ENCODE results near the gene TTLL9. TPM values are rescaled to one million over a fixed set of nuclear protein-coding genes. Genes with fewer than 3 reads are reported as not detected.

The TTLL9 gene
- total RNA-seq, 2 donors from 2014 or later, result not detected

GRCh38 chr20:31939661-31940060, 69.2 kb downstream of the TTLL9 start:
- Histone ChIP-seq H3K4me1 (ENCODE audit: control insufficient read depth in 1 of 2, low read depth in 2 of 2) (peaks cover 2 to 17% of the 10 kb centered on the region in 2 donors), H3K27ac (no peak overlapping the region), H3K9me3 (no peaks in the 10 kb centered on the region), H3K27me3 (replicated peaks; ENCODE audit: insufficient read depth) (no peaks in the 10 kb centered on the region), H3K4me3 (no peak overlapping the region), H3K36me3 (peaks cover 2% of the 10 kb centered on the region)
- ATAC-seq (ENCODE audit: insufficient number of reproducible peaks, low FRiP score, low read depth), result no peak
- TF ChIP-seq CTCF (IDR thresholded peaks at IDR 0.05), result no peak
- no peak for DNase-seq (ENCODE audit: low spot score)

GRCh38 chr20:31943052-31943471, 72.6 kb downstream of the TTLL9 start:
- TF ChIP-seq CTCF (IDR thresholded peaks at IDR 0.05), result no peak
- ATAC-seq (ENCODE audit: insufficient number of reproducible peaks, low FRiP score, low read depth), result no peak
- no peak for DNase-seq (ENCODE audit: low spot score)
- Histone ChIP-seq H3K9me3 (no peaks in the 10 kb centered on the region), H3K36me3 (peaks cover 34% of the 10 kb centered on the region), H3K27ac (no peak overlapping the region), H3K4me3 (no peak overlapping the region), H3K4me1 (ENCODE audit: control insufficient read depth in 1 of 2, low read depth in 2 of 2) (peaks cover 2 to 17% of the 10 kb centered on the region in 2 donors), H3K27me3 (replicated peaks; ENCODE audit: insufficient read depth) (no peaks in the 10 kb centered on the region)

GRCh38 chr20:31945319-31945718, 74.9 kb downstream of the TTLL9 start:
- H3K9me3 ChIP-seq, result no peaks in the 10 kb centered on the region
- no peaks in the 10 kb centered on the region for H3K27me3 ChIP-seq (replicated peaks; ENCODE audit: insufficient read depth)
- no peak for ATAC-seq (ENCODE audit: insufficient number of reproducible peaks, low FRiP score, low read depth)
- TF ChIP-seq CTCF (IDR thresholded peaks at IDR 0.05), result no peak
- no peak overlapping the region for H3K4me3 ChIP-seq
- peaks cover 44% of the 10 kb centered on the region for H3K36me3 ChIP-seq
- H3K4me1 ChIP-seq (ENCODE audit: control insufficient read depth in 1 of 2, low read depth in 2 of 2), result peaks cover 5 to 26% of the 10 kb centered on the region in 2 donors
- no peak for DNase-seq (ENCODE audit: low spot score)
- H3K27ac ChIP-seq, result no peak overlapping the region

- Histone ChIP-seq H3K4me1 (ENCODE audit: control insufficient read depth in 1 of 2, low read depth in 2 of 2) (peaks cover 9 to 30% of the 10 kb centered on the region in 2 donors), H3K27me3 (replicated peaks; ENCODE audit: insufficient read depth) (no peaks in the 10 kb centered on the region), H3K36me3 (peaks cover 44% of the 10 kb centered on the region), H3K9me3 (no peaks in the 10 kb centered on the region), H3K27ac (no peak overlapping the region), H3K4me3 (no peak overlapping the region)
- DNase-seq (ENCODE audit: low spot score) (no peak), ATAC-seq (ENCODE audit: insufficient number of reproducible peaks, low FRiP score, low read depth) (no peak)
- no peak for TF ChIP-seq CTCF (IDR thresholded peaks at IDR 0.05)
Measured at GRCh38 chr20:31945785-31946184, 75.4 kb downstream of the TTLL9 start.

- H3K36me3 ChIP-seq, result peaks cover 44% of the 10 kb centered on the region
- ATAC-seq (ENCODE audit: insufficient number of reproducible peaks, low FRiP score, low read depth) (no peak), DNase-seq (ENCODE audit: low spot score) (no peak)
- no peak for TF ChIP-seq CTCF (IDR thresholded peaks at IDR 0.05)
- no peak overlapping the region for H3K27ac ChIP-seq
- no peaks in the 10 kb centered on the region for H3K27me3 ChIP-seq (replicated peaks; ENCODE audit: insufficient read depth)
- H3K4me3 ChIP-seq, result no peak overlapping the region
- H3K4me1 ChIP-seq (ENCODE audit: control insufficient read depth in 1 of 2, low read depth in 2 of 2), result peaks cover 14 to 32% of the 10 kb centered on the region in 2 donors
- H3K9me3 ChIP-seq, result no peaks in the 10 kb centered on the region
Measured at GRCh38 chr20:31948008-31948407, 77.6 kb downstream of the TTLL9 start.

Data from thoracic aorta (tissue), 2 donors.